OCI-LY1 (cell line): ENCODE measurements around the gene PHOSPHO1.

Experiments
- H2AFZ ChIP-seq: fragments of 200-600 bp; sonication (generic), shearing (Covaris generic); 2 replicates; pipeline ENCODE4 v1.6.0; 2014; ENCODE audit warnings: antibody characterized with exemption, mild to moderate bottlenecking, low read length
- H3F3A ChIP-seq: fragments of 200-600 bp; sonication (generic), shearing (Covaris generic); 2 replicates; pipeline ENCODE4 v1.6.0; 2014; ENCODE audit warnings: mild to moderate bottlenecking, antibody characterized with exemption, low read length, moderate library complexity; ENCODE audit not compliant: insufficient read depth
- H3K27ac ChIP-seq: fragments of 200-600 bp; sonication (generic); 2 replicates; pipeline ENCODE4 v1.5.1; 2014; ENCODE audit warnings: low read length, mixed run types, mild to moderate bottlenecking, low read depth; ENCODE audit not compliant: poor library complexity, severe bottlenecking
- H3K27me3 ChIP-seq: fragments of 200-600 bp; sonication (generic); 2 replicates; pipeline ENCODE4 v1.6.0; 2014; ENCODE audit warnings: antibody characterized with exemption, mild to moderate bottlenecking, low read length, moderate library complexity; ENCODE audit not compliant: insufficient read depth
- H3K36me3 ChIP-seq: fragments of 200-600 bp; sonication (generic); 2 replicates; pipeline ENCODE4 v1.6.1; 2014; ENCODE audit warnings: mild to moderate bottlenecking, antibody characterized with exemption, low read length, moderate library complexity, mixed read lengths; ENCODE audit not compliant: insufficient read depth
- H3K4me1 ChIP-seq: fragments of 200-600 bp; sonication (generic); 2 replicates; pipeline ENCODE4 v1.5.1; 2014; ENCODE audit warnings: mild to moderate bottlenecking, low read length, moderate library complexity; ENCODE audit not compliant: insufficient read depth, severe bottlenecking
- H3K4me2 ChIP-seq: fragments of 200-600 bp; sonication (generic), shearing (Covaris generic); 2 replicates; pipeline ENCODE4 v1.6.1; 2014; ENCODE audit warnings: low read length
- H3K4me3 ChIP-seq: fragments of 200-600 bp; sonication (generic); 2 replicates; pipeline ENCODE4 v1.5.1; 2014; ENCODE audit warnings: low read length, low read depth, mild to moderate bottlenecking, mixed read lengths; ENCODE audit not compliant: poor library complexity, severe bottlenecking
- H3K79me2 ChIP-seq: fragments of 200-600 bp; shearing (Covaris generic); 2 replicates; pipeline ENCODE4 v1.6.1; 2016; ENCODE audit warnings: mixed run types, low read length, mixed read lengths; ENCODE audit not compliant: insufficient read depth
- H3K9ac ChIP-seq: fragments of 200-600 bp; sonication (generic), shearing (Covaris generic); 2 replicates; pipeline ENCODE4 v1.6.1; 2014; ENCODE audit warnings: mild to moderate bottlenecking, low read length, mixed read lengths
- H3K9me2 ChIP-seq: fragments of 200-600 bp; sonication (generic), shearing (Covaris generic); 2 replicates; pipeline ENCODE4 v1.6.1; 2014; ENCODE audit warnings: low read depth, mild to moderate bottlenecking, low read length, mixed read lengths
- H3K9me3 ChIP-seq: fragments of 200-600 bp; shearing (Covaris generic); 2 replicates; pipeline ENCODE4 v1.6.1; 2014; ENCODE audit warnings: low read length, mixed read lengths
- H4K20me1 ChIP-seq: fragments of 200-600 bp; sonication (generic), shearing (Covaris generic); 2 replicates; pipeline ENCODE4 v1.6.0; 2016; ENCODE audit warnings: mild to moderate bottlenecking, low read length; ENCODE audit not compliant: insufficient read depth
- EZH2 ChIP-seq: fragments of 200-600 bp; sonication (generic), shearing (Covaris generic); IDR thresholded peaks from 2 replicates; pipeline ENCODE4 v1.8.0; 2017; ENCODE audit warnings: borderline replicate concordance, mixed run types, mild to moderate bottlenecking, antibody characterized with exemption, low read length, moderate library complexity, mixed read lengths
- TF ChIP-seq, protein P1 (sequence below): fragments of 200-600 bp; sonication (generic), shearing (Covaris generic); IDR thresholded peaks from 2 replicates; pipeline ENCODE4 v1.5.1; 2017; ENCODE audit warnings: mild to moderate bottlenecking, antibody characterized with exemption, low read length, moderate library complexity, mixed read lengths

The PHOSPHO1 gene

GRCh38 chr17:49255125-49255524 lies 24.5 kb upstream of the PHOSPHO1 start:
- Histone ChIP-seq H3K4me2 (no peak overlapping the region), H4K20me1 (no peaks in the 10 kb centered on the region), H3K27me3 (0 out of 2 replicates have a peak, but pooled peaks cover 4% of the 10 kb centered on the region), H3K4me3 (no peak overlapping the region), H3K9me2 (no peaks in the 10 kb centered on the region), H3F3A (no peaks in the 10 kb centered on the region), H3K9ac (no peak overlapping the region), H3K4me1 (peaks cover 4% of the 10 kb centered on the region), H2AFZ (no peak overlapping the region), H3K79me2 (no peaks in the 10 kb centered on the region), H3K27ac (no peak overlapping the region), H3K9me3 (no peaks in the 10 kb centered on the region), H3K36me3 (no peaks in the 10 kb centered on the region)
- TF ChIP-seq EZH2 = no peak
- TF ChIP-seq, protein P1, sequence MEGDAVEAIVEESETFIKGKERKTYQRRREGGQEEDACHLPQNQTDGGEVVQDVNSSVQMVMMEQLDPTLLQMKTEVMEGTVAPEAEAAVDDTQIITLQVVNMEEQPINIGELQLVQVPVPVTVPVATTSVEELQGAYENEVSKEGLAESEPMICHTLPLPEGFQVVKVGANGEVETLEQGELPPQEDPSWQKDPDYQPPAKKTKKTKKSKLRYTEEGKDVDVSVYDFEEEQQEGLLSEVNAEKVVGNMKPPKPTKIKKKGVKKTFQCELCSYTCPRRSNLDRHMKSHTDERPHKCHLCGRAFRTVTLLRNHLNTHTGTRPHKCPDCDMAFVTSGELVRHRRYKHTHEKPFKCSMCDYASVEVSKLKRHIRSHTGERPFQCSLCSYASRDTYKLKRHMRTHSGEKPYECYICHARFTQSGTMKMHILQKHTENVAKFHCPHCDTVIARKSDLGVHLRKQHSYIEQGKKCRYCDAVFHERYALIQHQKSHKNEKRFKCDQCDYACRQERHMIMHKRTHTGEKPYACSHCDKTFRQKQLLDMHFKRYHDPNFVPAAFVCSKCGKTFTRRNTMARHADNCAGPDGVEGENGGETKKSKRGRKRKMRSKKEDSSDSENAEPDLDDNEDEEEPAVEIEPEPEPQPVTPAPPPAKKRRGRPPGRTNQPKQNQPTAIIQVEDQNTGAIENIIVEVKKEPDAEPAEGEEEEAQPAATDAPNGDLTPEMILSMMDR = no peak

DNA sequence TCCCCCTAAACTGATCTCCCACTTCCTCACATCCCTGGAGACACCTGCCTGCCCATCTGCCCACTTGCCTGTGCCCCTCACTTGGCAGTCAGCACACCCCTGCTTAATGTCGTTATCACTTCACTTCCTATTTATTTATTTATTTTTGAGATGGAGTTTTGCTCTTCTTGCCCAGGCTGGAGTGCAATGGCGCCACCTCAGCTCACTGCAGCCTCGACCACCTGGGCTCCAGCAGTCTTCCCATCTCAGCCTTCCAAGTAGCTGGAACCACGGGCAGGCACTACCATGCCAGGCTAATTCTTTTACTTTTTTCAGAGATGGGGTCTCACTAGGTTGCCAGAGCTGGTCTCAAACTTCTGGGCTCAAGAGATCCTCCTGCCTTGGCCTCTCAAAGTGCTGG lies 23.5 kb upstream of the PHOSPHO1 start:
- Histone ChIP-seq H3K9ac (no peak overlapping the region), H3K36me3 (no peaks in the 10 kb centered on the region), H3K9me3 (no peaks in the 10 kb centered on the region), H3K79me2 (no peaks in the 10 kb centered on the region), H3K4me2 (no peak overlapping the region), H3K27ac (no peak overlapping the region), H3F3A (no peaks in the 10 kb centered on the region), H4K20me1 (no peaks in the 10 kb centered on the region), H2AFZ (no peak overlapping the region), H3K4me3 (no peak overlapping the region), H3K27me3 (0 out of 2 replicates have a peak, but pooled peaks cover 4% of the 10 kb centered on the region), H3K4me1 (no peaks in the 10 kb centered on the region), H3K9me2 (no peaks in the 10 kb centered on the region)
- TF ChIP-seq, protein P1 = no peak
- TF ChIP-seq EZH2 = no peak

- H2AFZ ChIP-seq = no peak overlapping the region
- TF ChIP-seq EZH2 = no peak
- TF ChIP-seq, protein P1 = no peak
- H3K4me1 ChIP-seq = no peaks in the 10 kb centered on the region
Measured at GRCh38 chr17:49252148-49252695, 21.6 kb upstream of the PHOSPHO1 start.

More at GRCh38 chr17:49252148-49252695, 21.6 kb upstream of the PHOSPHO1 start:
- Histone ChIP-seq H3K4me2 (no peak overlapping the region), H3F3A (no peaks in the 10 kb centered on the region), H3K4me3 (no peak overlapping the region), H4K20me1 (no peaks in the 10 kb centered on the region), H3K27me3 (0 out of 2 replicates have a peak, but pooled peaks cover 4% of the 10 kb centered on the region), H3K9me3 (no peaks in the 10 kb centered on the region), H3K9me2 (no peaks in the 10 kb centered on the region), H3K79me2 (no peaks in the 10 kb centered on the region), H3K36me3 (no peaks in the 10 kb centered on the region), H3K27ac (no peak overlapping the region), H3K9ac (no peak overlapping the region)
